Endothelial cell of umbilical vein (primary cell): ENCODE measurements around the gene RAD50. TPM values are rescaled to one million over a fixed set of nuclear protein-coding genes. Genes with fewer than 3 reads are reported as not detected.

Source experiments
- BruUV-seq: library from RNA; stranded (reverse); fragments of 400-500 nt; replicated peaks from 2 replicates; lab custom pipeline; 2021; lab: Mats Ljungman, UMichigan
- CTCF ChIA-PET: fragments of 300-600, 350-600 bp; sonication (Branson Sonifier 250); formaldehyde crosslinking; loops from one replicate; lab custom pipeline; 2021; ENCODE audit warnings: antibody characterized with exemption, inconsistent platforms; lab: Charles Lee
- POLR2A ChIA-PET: fragments of 300-600, 350-600 bp; sonication (Branson Sonifier 250); formaldehyde crosslinking; loops from one replicate; lab custom pipeline; 2021; ENCODE audit warnings: antibody characterized with exemption, inconsistent platforms; lab: Charles Lee
- DNase-seq: peaks from one replicate; pipeline ENCODE4 v3.0.0-alpha.2; 2011; ENCODE audit warnings: low read depth, low spot score
- FAIRE-seq: peaks from 2 replicates; lab custom pipeline; 2011; peaks lifted over from hg19 to GRCh38; lab: Jason Lieb, UNC
- H2AFZ ChIP-seq: 2 replicates; pipeline ENCODE4 v1.6.0; 2012; ENCODE audit warnings: low read depth, low read length, control low read depth, inconsistent platforms
- H3K27ac ChIP-seq: 2 replicates; pipeline ENCODE4 v1.5.1; 2011; ENCODE audit warnings: low read depth, mild to moderate bottlenecking, control low read depth, low read length, moderate library complexity; ENCODE audit not compliant: insufficient read depth
- H3K27me3 ChIP-seq, 2 experiments: 2 replicates each; pipeline versions ENCODE4 v1.6.0 to v1.6.1; 2011; ENCODE audit warnings: low read length in 2 of 2, mixed read lengths in 1 of 2; ENCODE audit not compliant: control insufficient read depth in 2 of 2, insufficient read depth in 2 of 2
- H3K36me3 ChIP-seq, 2 experiments: 2 replicates in 1 of 2; 3 replicates in 1 of 2; pipeline ENCODE4 v1.5.1; 2011; ENCODE audit warnings: low read length in 2 of 2, mild to moderate bottlenecking in 1 of 2, moderate library complexity in 1 of 2; ENCODE audit not compliant: control insufficient read depth in 2 of 2, insufficient read depth in 2 of 2; ENCODE audit errors: extremely low read depth in 1 of 2
- H3K4me1 ChIP-seq: 3 replicates; pipeline ENCODE4 v1.5.1; 2011; ENCODE audit warnings: mild to moderate bottlenecking, low read length; ENCODE audit not compliant: control insufficient read depth, insufficient read depth; ENCODE audit errors: extremely low read depth
- H3K4me2 ChIP-seq: 2 replicates; pipeline ENCODE4 v1.6.1; 2011; ENCODE audit warnings: low read length, control low read depth, mixed read lengths; ENCODE audit not compliant: insufficient read depth
- H3K4me3 ChIP-seq, 3 experiments: fragments of 200-600 bp in 1 of 3; sonication (generic), shearing (Covaris generic) in 1 of 3; replicated peaks in 1 of 3; 2 replicates each; pipeline ENCODE4 v1.5.1; 2011 to 2016; ENCODE audit warnings: control low read depth in 3 of 3, low read length in 3 of 3, mild to moderate bottlenecking in 2 of 3, inconsistent platforms in 1 of 3, low read depth in 1 of 3, moderate library complexity in 1 of 3; ENCODE audit not compliant: insufficient read depth in 1 of 3
- H3K79me2 ChIP-seq: 2 replicates; pipeline ENCODE4 v1.6.0; 2012; ENCODE audit warnings: low read length, inconsistent platforms; ENCODE audit not compliant: control insufficient read depth, insufficient read depth
- H3K9ac ChIP-seq: replicated peaks from 2 replicates; pipeline ENCODE3; 2011; ENCODE audit warnings: low read length, control low read depth; ENCODE audit not compliant: insufficient read depth; ENCODE audit errors: extremely low read depth
- H3K9me1 ChIP-seq: replicated peaks from 3 replicates; pipeline ENCODE4 v1.6.0; 2011; ENCODE audit warnings: mild to moderate bottlenecking, low read length; ENCODE audit not compliant: control insufficient read depth, insufficient read depth; ENCODE audit errors: extremely low read depth
- H3K9me3 ChIP-seq: replicated peaks from 2 replicates; pipeline ENCODE4 v1.5.1; 2012; ENCODE audit warnings: low read length, inconsistent platforms; ENCODE audit not compliant: control insufficient read depth, insufficient read depth
- H4K20me1 ChIP-seq: replicated peaks from 2 replicates; pipeline ENCODE3; 2011; ENCODE audit warnings: mild to moderate bottlenecking, low read length; ENCODE audit not compliant: control insufficient read depth, insufficient read depth; ENCODE audit errors: extremely low read depth
- CTCF ChIP-seq, 2 donors: IDR thresholded peaks; 1 replicate in 1 of 2; 2 replicates in 1 of 2; pipeline ENCODE4 v1.5.1; 2011; ENCODE audit warnings: low read length in 2 of 2, mild to moderate bottlenecking in 2 of 2, moderate library complexity in 2 of 2, control low read depth in 1 of 2, inconsistent platforms in 1 of 2, low read depth in 1 of 2; ENCODE audit not compliant: insufficient read depth in 1 of 2; ENCODE audit errors: extremely low read depth in 1 of 2
- EZH2 ChIP-seq: IDR thresholded peaks from 2 replicates; pipeline ENCODE4 v1.6.1; 2012; ENCODE audit warnings: borderline replicate concordance, low read depth, mild to moderate bottlenecking, moderate library complexity, low read length, inconsistent platforms; ENCODE audit not compliant: severe bottlenecking
- FOS ChIP-seq: IDR thresholded peaks from 2 replicates; pipeline ENCODE4 v1.6.1; 2011; ENCODE audit warnings: mild to moderate bottlenecking, low read length, moderate library complexity, borderline replicate concordance; ENCODE audit not compliant: insufficient read depth
- GATA2 ChIP-seq: IDR thresholded peaks from 2 replicates; pipeline ENCODE4 v1.7.0; 2011; ENCODE audit warnings: low read depth, mild to moderate bottlenecking, moderate library complexity, mixed read lengths, low read length; ENCODE audit not compliant: insufficient read length, insufficient read depth
- JUN ChIP-seq: IDR thresholded peaks from 2 replicates; pipeline ENCODE4 v1.6.1; 2011; ENCODE audit warnings: borderline replicate concordance, low read depth; ENCODE audit not compliant: insufficient read length, insufficient read depth
- MAX ChIP-seq: IDR thresholded peaks from 2 replicates; pipeline ENCODE4 v1.6.1; 2011; ENCODE audit not compliant: insufficient read depth, insufficient read length
- MYC ChIP-seq: IDR thresholded peaks from one replicate; pipeline ENCODE4 v1.6.1; 2011; ENCODE audit warnings: mild to moderate bottlenecking, low read depth, low read length
- POLR2A ChIP-seq: IDR thresholded peaks from 2 replicates; pipeline ENCODE4 v1.6.1; 2012; ENCODE audit warnings: low read depth, mild to moderate bottlenecking, control low read depth, low read length
- POLR2AphosphoS5 ChIP-seq: IDR thresholded peaks from 2 replicates; pipeline ENCODE4 v1.6.1; 2012; ENCODE audit warnings: low read depth, mild to moderate bottlenecking, control low read depth, low read length, moderate library complexity; ENCODE audit not compliant: insufficient read depth
- dilution Hi-C: fragments of 300-500 bp; cut with MboI; formaldehyde crosslinking; loops from one replicate; pipeline ENCODE4 v1.15.0; 2019; ENCODE audit warnings: low sequenced_read_pairs; ENCODE audit not compliant: extremely low pct_ligation_motif_present
- intact Hi-C: fragments of 100-400 bp; cut with micrococcal nuclease; formaldehyde crosslinking; loops from one replicate; pipeline ENCODE4 v1.10.0; 2022
- polyA plus RNA-seq, 4 experiments: library from polyadenylated mRNA; depleted of rRNA in 3 of 4; stranded (reverse) in 3 of 4; unstranded in 1 of 4; fragments of >200 nt; gene quantifications; 2 replicates each; pipeline versions ENCODE4 v1.2.1 to v1.2.3, GENCODE V29; 2011 to 2012; ENCODE audit warnings: missing spikeins in 1 of 4
- total RNA-seq: library from RNA; stranded (reverse); gene quantifications from 2 replicates; pipeline ENCODE4 v1.2.3, GENCODE V29; 2021

RAD50 gene
- total and polyA plus RNA-seq, 2 donors (not counting 3 experiments of a cell fraction or from before 2014, with no cell fraction given): 6.1 to 20.4 TPM

GRCh38 chr5:132656774-132657355 is 100.1 kb downstream of the RAD50 start:
- ChIA-PET CTCF (no interaction called here), POLR2A (no interaction called here)
- Histone ChIP-seq H3K36me3 (no peaks in the 10 kb centered on the region), H3K79me2 (no peaks in the 10 kb centered on the region), H3K27ac (no peak overlapping the region), H3K4me3 (no peak overlapping the region), H3K9me1 (no peaks in the 10 kb centered on the region), H2AFZ (peak overlapping the region; percentile 91), H3K27me3 (peaks cover 4 to 8% of the 10 kb centered on the region in 2 experiments), H3K4me1 (peaks cover 9% of the 10 kb centered on the region), H3K9me3 (no peaks in the 10 kb centered on the region), H3K9ac (no peak overlapping the region), H3K4me2 (peak overlapping the region; percentile 77), H4K20me1 (no peaks in the 10 kb centered on the region)
- FAIRE-seq (peak; percentile 42), DNase-seq (no peak)
- no peak for TF ChIP-seq MYC
- BruUV-seq: no TSS peak
- intact Hi-C loops: loop anchor here (5.0 kb wide), 1 partner anchor 270 kb away; no protein-coding TSS in a partner anchor
- dilution Hi-C loops: no loop called here

- no TSS peak for BruUV-seq
- Histone ChIP-seq H3K27me3 (peaks cover 4 to 8% of the 10 kb centered on the region in 2 experiments), H3K4me1 (peaks cover 9% of the 10 kb centered on the region), H3K27ac (no peak within 1 kb of the TSS), H3K9ac (no peak within 1 kb of the TSS), H3K36me3 (no peaks in the 10 kb centered on the region), H4K20me1 (no peaks in the 10 kb centered on the region), H3K4me2 (no peak within 1 kb of the TSS), H3K4me3 (no peak within 1 kb of the TSS), H2AFZ (no peak within 1 kb of the TSS), H3K9me1 (no peaks in the 10 kb centered on the region), H3K79me2 (no peaks in the 10 kb centered on the region), H3K9me3 (no peaks in the 10 kb centered on the region)
- TF ChIP-seq GATA2 (no peak), CTCF (IDR thresholded peaks at IDR 0.05; ENCODE audit: extremely low read depth in 1 of 2, insufficient read depth in 1 of 2, low read depth in 1 of 2, low read length in 2 of 2) (no peak), POLR2A (no peak), JUN (no peak), FOS (no peak), MAX (no peak), POLR2AphosphoS5 (no peak), EZH2 (no peak), MYC (no peak)
- intact Hi-C loops (loop anchor here (5.0 kb wide), 1 partner anchor 271 kb away; no protein-coding TSS in a partner anchor), dilution Hi-C loops (no loop called here)
- CTCF ChIA-PET: interaction anchor here (1.0 kb wide), 2 partner anchors 13 to 58 kb away, joined by 3 to 4 read pairs; no protein-coding TSS in a partner anchor
- POLR2A ChIA-PET: no interaction called here
- no peak for FAIRE-seq
- no peak for DNase-seq
These were observed 101.1 kb downstream of the RAD50 start, which contains the start of gene IL13 for GRCh38 chr5:132657676-132658380. TSS of gene IL13 (plus strand) at chr5:132658173. CDS start at chr5:132658187, 14 bp downstream.
